HL-60 (cell line): ENCODE results near the gene C16orf74.

Experiments used
- DNase-seq, 2 experiments: peaks; one replicate each; pipeline ENCODE4 v3.0.0-alpha.2; 2010 to 2020; ENCODE audit warnings: low read depth in 1 of 2, low spot score in 1 of 2
- H3K27ac ChIP-seq: fragments of 250-450 bp; sonication (Bioruptor Pico); replicated peaks from 2 replicates; pipeline ENCODE4 v1.5.1; 2020; ENCODE audit warnings: mild to moderate bottlenecking, moderate library complexity
- H3K27me3 ChIP-seq: fragments of 250-450 bp; sonication (Bioruptor Pico); 2 replicates; pipeline ENCODE4 v1.5.1; 2021; ENCODE audit warnings: mild to moderate bottlenecking, moderate library complexity; ENCODE audit not compliant: insufficient read depth, poor library complexity, severe bottlenecking
- H3K4me3 ChIP-seq: replicated peaks from 2 replicates; pipeline ENCODE4 v1.5.1; 2011; ENCODE audit warnings: mild to moderate bottlenecking, control low read depth, low read length; ENCODE audit not compliant: insufficient read depth
- GABPA ChIP-seq: IDR thresholded peaks from 2 replicates; pipeline ENCODE4 v1.6.1; 2012; ENCODE audit warnings: low read depth
- POLR2AphosphoS5 ChIP-seq: IDR thresholded peaks from 2 replicates; pipeline ENCODE4 v1.6.1; 2012; ENCODE audit warnings: low read depth
- SPI1 ChIP-seq: IDR thresholded peaks from 2 replicates; pipeline ENCODE4 v1.6.1; 2012; ENCODE audit warnings: low read depth, mild to moderate bottlenecking, borderline replicate concordance
- TF ChIP-seq, protein P1 (sequence below): IDR thresholded peaks from 2 replicates; pipeline ENCODE4 v1.6.1; 2012; ENCODE audit warnings: low read depth; ENCODE audit not compliant: insufficient replicate concordance
- TF ChIP-seq, protein P2 (sequence below): IDR thresholded peaks from one replicate; pipeline ENCODE4 v1.5.1; 2011; ENCODE audit warnings: low read length, control low read depth, inconsistent platforms; ENCODE audit not compliant: insufficient read depth

Gene C16orf74

DNA sequence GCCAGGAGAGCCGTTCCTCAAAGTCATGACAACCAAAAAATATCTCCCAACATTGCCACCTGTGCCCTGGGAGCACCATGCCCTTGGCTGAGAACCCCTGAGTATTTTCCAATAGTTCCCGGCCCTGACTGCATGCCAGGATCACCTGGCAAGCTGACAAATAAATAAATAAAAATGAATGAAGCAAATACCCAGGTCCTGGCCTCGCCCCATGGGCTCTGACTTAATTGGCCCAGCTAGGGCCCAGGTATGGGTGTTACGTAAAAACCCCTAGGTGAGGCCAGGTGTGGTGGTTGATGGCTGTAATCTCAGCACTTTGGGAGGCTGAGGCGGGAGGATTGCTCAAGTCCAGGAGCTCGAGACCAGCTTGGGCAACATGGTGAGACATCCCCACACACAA, 2.7 kb upstream of the C16orf74 start:
- no peak for TF ChIP-seq GABPA
- TF ChIP-seq, protein P1, sequence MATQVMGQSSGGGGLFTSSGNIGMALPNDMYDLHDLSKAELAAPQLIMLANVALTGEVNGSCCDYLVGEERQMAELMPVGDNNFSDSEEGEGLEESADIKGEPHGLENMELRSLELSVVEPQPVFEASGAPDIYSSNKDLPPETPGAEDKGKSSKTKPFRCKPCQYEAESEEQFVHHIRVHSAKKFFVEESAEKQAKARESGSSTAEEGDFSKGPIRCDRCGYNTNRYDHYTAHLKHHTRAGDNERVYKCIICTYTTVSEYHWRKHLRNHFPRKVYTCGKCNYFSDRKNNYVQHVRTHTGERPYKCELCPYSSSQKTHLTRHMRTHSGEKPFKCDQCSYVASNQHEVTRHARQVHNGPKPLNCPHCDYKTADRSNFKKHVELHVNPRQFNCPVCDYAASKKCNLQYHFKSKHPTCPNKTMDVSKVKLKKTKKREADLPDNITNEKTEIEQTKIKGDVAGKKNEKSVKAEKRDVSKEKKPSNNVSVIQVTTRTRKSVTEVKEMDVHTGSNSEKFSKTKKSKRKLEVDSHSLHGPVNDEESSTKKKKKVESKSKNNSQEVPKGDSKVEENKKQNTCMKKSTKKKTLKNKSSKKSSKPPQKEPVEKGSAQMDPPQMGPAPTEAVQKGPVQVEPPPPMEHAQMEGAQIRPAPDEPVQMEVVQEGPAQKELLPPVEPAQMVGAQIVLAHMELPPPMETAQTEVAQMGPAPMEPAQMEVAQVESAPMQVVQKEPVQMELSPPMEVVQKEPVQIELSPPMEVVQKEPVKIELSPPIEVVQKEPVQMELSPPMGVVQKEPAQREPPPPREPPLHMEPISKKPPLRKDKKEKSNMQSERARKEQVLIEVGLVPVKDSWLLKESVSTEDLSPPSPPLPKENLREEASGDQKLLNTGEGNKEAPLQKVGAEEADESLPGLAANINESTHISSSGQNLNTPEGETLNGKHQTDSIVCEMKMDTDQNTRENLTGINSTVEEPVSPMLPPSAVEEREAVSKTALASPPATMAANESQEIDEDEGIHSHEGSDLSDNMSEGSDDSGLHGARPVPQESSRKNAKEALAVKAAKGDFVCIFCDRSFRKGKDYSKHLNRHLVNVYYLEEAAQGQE = no peak
- no peak for TF ChIP-seq POLR2AphosphoS5
- no peak for TF ChIP-seq SPI1
- TF ChIP-seq, protein P2, sequence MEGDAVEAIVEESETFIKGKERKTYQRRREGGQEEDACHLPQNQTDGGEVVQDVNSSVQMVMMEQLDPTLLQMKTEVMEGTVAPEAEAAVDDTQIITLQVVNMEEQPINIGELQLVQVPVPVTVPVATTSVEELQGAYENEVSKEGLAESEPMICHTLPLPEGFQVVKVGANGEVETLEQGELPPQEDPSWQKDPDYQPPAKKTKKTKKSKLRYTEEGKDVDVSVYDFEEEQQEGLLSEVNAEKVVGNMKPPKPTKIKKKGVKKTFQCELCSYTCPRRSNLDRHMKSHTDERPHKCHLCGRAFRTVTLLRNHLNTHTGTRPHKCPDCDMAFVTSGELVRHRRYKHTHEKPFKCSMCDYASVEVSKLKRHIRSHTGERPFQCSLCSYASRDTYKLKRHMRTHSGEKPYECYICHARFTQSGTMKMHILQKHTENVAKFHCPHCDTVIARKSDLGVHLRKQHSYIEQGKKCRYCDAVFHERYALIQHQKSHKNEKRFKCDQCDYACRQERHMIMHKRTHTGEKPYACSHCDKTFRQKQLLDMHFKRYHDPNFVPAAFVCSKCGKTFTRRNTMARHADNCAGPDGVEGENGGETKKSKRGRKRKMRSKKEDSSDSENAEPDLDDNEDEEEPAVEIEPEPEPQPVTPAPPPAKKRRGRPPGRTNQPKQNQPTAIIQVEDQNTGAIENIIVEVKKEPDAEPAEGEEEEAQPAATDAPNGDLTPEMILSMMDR = no peak
- Histone ChIP-seq H3K27me3 (no peaks in the 10 kb centered on the region), H3K4me3 (no peak overlapping the region), H3K27ac (no peak overlapping the region)
- DNase-seq = no peak

DNA sequence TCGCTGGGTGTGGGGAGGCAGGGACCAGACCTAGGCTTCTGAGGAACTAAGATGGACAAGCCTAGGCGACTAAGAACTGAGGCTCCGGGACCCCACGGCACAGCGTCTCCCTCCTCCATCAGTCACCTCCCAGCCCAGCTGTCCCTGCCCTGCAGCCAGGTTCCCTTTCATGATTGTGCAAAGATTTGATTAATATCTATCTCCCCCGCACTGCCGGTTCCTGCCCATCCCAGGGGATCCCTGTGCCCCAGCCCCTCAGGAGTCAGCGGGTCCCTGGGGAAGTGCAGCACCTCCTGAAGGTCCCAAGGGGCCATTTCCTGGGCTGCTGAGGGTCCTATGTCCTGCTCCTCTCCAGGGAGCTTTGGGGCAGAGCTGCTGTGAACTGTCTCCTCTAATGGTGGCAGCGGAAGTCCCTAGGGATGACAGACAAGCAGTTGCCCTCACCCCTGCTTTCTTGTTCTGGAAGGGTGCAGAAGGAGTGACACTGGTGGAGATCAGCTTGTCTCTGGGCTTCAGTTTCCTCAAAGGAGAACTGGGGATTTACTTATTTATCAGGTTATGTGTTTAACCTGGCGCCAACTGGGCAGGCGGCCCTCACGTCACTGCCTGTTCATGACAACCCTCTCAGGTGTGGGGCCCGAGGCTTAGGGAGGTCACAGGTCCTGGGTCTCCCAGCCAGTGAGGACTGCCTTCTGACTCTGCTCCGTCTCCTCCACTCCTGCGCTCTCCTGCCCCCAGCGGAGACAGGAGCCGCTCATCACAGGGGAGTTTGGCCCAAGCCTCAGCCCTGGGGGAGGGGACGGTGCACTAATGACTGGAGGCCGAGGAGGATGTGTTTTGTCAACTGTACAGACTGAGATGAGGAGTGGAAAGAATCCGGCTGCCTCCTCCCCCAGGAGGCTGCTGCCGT, 1.9 kb upstream of the C16orf74 start:
- H3K4me3 ChIP-seq = no peak overlapping the region
- no peak for DNase-seq
- no peaks in the 10 kb centered on the region for H3K27me3 ChIP-seq
- no peak overlapping the region for H3K27ac ChIP-seq
- TF ChIP-seq GABPA (no peak), SPI1 (no peak), POLR2AphosphoS5 (no peak)
- TF ChIP-seq, protein P2 = no peak
- TF ChIP-seq, protein P1 = no peak

DNA sequence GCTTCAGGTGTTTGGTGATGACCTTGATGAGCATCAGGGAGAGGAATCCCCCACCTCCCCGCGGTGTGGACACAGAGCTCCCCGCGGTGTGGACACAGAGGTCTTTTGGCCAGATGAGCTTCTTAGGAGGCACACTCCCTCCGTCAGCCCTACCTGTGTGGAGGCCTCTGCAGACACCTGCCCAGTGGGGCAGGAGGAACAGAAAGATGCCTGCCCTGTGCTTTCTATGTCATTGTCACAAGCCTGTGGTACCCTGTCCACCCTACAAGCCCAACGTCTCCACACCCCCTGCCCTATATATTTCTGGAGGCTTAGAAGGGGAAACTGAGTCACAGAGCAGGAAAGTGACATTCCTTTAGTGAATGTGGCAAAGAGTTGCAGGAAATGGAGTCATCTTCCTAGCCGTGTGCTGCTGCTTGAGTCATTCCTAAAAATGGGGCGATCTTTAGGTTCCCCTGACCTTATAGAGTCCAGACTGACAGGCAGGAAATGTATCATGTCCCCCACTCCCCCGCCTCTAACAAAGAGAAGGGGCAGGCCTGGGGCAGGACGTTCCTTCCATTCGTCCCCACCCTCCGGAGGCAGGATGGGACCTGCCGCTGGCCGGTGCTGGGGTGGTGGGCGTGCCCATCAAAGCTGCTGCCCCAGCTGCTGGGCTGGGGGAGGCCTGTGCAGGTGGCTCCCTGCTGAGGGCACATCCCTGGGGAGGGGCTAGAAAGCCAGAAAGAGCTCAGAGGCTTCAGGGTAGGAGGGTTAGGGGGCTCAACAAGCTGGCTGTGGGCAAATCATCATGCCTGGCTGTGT, 1.0 kb upstream of the C16orf74 start:
- TF ChIP-seq, protein P1 = no peak
- no peak for TF ChIP-seq POLR2AphosphoS5
- TF ChIP-seq SPI1 = no peak
- TF ChIP-seq, protein P2 = no peak
- TF ChIP-seq GABPA = no peak
- no peak overlapping the region for H3K27ac ChIP-seq
- no peaks in the 10 kb centered on the region for H3K27me3 ChIP-seq
- no peak overlapping the region for H3K4me3 ChIP-seq
- DNase-seq = no peak
